H9 (cell line): ENCODE data around the gene STK25. TPM values are rescaled to one million over a fixed set of nuclear protein-coding genes. Genes with fewer than 3 reads are reported as not detected.

Experiments used
- DNase-seq: peaks from one replicate; pipeline ENCODE4 v3.0.0-alpha.2; 2017
- H2AFZ ChIP-seq: one replicate; pipeline ENCODE4 v1.6.1; 2013; ENCODE audit warnings: mild to moderate bottlenecking, low read length, control low read depth, moderate library complexity
- H2AK5ac ChIP-seq: 2 replicates; pipeline ENCODE4 v1.6.1; 2013; ENCODE audit warnings: low read length, control low read depth, mixed read lengths; ENCODE audit not compliant: insufficient read length
- H2BK120ac ChIP-seq: one replicate; pipeline ENCODE4 v1.6.1; 2013; ENCODE audit warnings: low read depth, mild to moderate bottlenecking, low read length, control low read depth, inconsistent platforms; ENCODE audit not compliant: poor library complexity, severe bottlenecking
- H2BK12ac ChIP-seq: 2 replicates; pipeline ENCODE4 v1.6.1; 2013; ENCODE audit warnings: low read length, control low read depth, mixed read lengths, low read depth; ENCODE audit not compliant: insufficient read length
- H2BK15ac ChIP-seq: 2 replicates; pipeline ENCODE4 v1.6.1; 2013; ENCODE audit warnings: low read depth, low read length, control low read depth
- H2BK20ac ChIP-seq: one replicate; pipeline ENCODE4 v1.6.1; 2013; ENCODE audit warnings: low read depth, mild to moderate bottlenecking, low read length, control low read depth, inconsistent platforms; ENCODE audit not compliant: poor library complexity, severe bottlenecking
- H2BK5ac ChIP-seq: 2 replicates; pipeline ENCODE4 v1.6.1; 2013; ENCODE audit warnings: low read length, control low read depth, mixed read lengths; ENCODE audit not compliant: insufficient read length
- H3K14ac ChIP-seq: 2 replicates; pipeline ENCODE4 v1.6.1; 2013; ENCODE audit warnings: low read length, control low read depth; ENCODE audit not compliant: insufficient read depth
- H3K18ac ChIP-seq: 2 replicates; pipeline ENCODE4 v1.6.1; 2013; ENCODE audit warnings: low read depth, mild to moderate bottlenecking, mixed read lengths, low read length, control low read depth; ENCODE audit not compliant: insufficient read length
- H3K23ac ChIP-seq: 2 replicates; pipeline ENCODE4 v1.6.1; 2013; ENCODE audit warnings: low read length, control low read depth, mixed read lengths, low read depth; ENCODE audit not compliant: insufficient read length
- H3K23me2 ChIP-seq: 2 replicates; pipeline ENCODE4 v1.6.1; 2013; ENCODE audit warnings: low read depth, mild to moderate bottlenecking, mixed read lengths, low read length, control low read depth; ENCODE audit not compliant: insufficient read length, poor library complexity, severe bottlenecking
- H3K27ac ChIP-seq: 2 replicates; pipeline ENCODE4 v1.5.1; 2013; ENCODE audit warnings: low read length, control low read depth, mixed read lengths, low read depth; ENCODE audit not compliant: insufficient read length
- H3K27me3 ChIP-seq: 2 replicates; pipeline ENCODE4 v1.6.1; 2013; ENCODE audit warnings: low read length, control low read depth, inconsistent platforms; ENCODE audit not compliant: insufficient read depth
- H3K4ac ChIP-seq: 2 replicates; pipeline ENCODE4 v1.6.1; 2013; ENCODE audit warnings: low read depth, mild to moderate bottlenecking, control low read depth, inconsistent platforms, low read length, moderate library complexity
- H3K4me1 ChIP-seq: 2 replicates; pipeline ENCODE4 v1.6.1; 2013; ENCODE audit warnings: low read length, control low read depth, inconsistent platforms; ENCODE audit not compliant: insufficient read depth
- H3K4me2 ChIP-seq: 2 replicates; pipeline ENCODE4 v1.6.1; 2013; ENCODE audit warnings: low read length, control low read depth, mixed read lengths; ENCODE audit not compliant: insufficient read length, insufficient read depth
- H3K56ac ChIP-seq: 2 replicates; pipeline ENCODE4 v1.6.1; 2013; ENCODE audit warnings: low read depth, mild to moderate bottlenecking, mixed read lengths, low read length, control low read depth; ENCODE audit not compliant: insufficient read length
- H3K79me1 ChIP-seq: 2 replicates; pipeline ENCODE4 v1.6.1; 2013; ENCODE audit warnings: low read depth, mild to moderate bottlenecking, moderate library complexity, low read length, control low read depth, inconsistent platforms; ENCODE audit not compliant: insufficient read depth, poor library complexity, severe bottlenecking
- H3K79me2 ChIP-seq: 2 replicates; pipeline ENCODE4 v1.6.1; 2013; ENCODE audit warnings: low read length, control low read depth, inconsistent platforms; ENCODE audit not compliant: insufficient read depth
- H3K9ac ChIP-seq: 2 replicates; pipeline ENCODE4 v1.6.1; 2013; ENCODE audit warnings: low read length, control low read depth, mixed read lengths; ENCODE audit not compliant: insufficient read length; ENCODE audit errors: extremely low read depth
- H3K9me3 ChIP-seq: one replicate; pipeline ENCODE4 v1.6.1; 2013; ENCODE audit warnings: low read depth, low read length, inconsistent platforms; ENCODE audit not compliant: control insufficient read depth
- H3T11ph ChIP-seq: one replicate; pipeline ENCODE4 v1.6.1; 2013; ENCODE audit warnings: mild to moderate bottlenecking, low read length, control low read depth, inconsistent platforms
- H4K20me1 ChIP-seq: one replicate; pipeline ENCODE4 v1.6.1; 2013; ENCODE audit not compliant: control insufficient read depth, insufficient read length, insufficient read depth
- H4K5ac ChIP-seq: 2 replicates; pipeline ENCODE4 v1.6.1; 2013; ENCODE audit warnings: low read depth, mild to moderate bottlenecking, mixed read lengths, low read length, control low read depth; ENCODE audit not compliant: insufficient read length
- H4K8ac ChIP-seq: replicated peaks from 2 replicates; pipeline ENCODE4 v1.6.1; 2013; ENCODE audit warnings: low read length, control low read depth, mixed read lengths, low read depth; ENCODE audit not compliant: insufficient read length
- H4K91ac ChIP-seq: 2 replicates; pipeline ENCODE4 v1.6.1; 2013; ENCODE audit warnings: low read depth, mild to moderate bottlenecking, moderate library complexity, mixed read lengths, low read length, control low read depth; ENCODE audit not compliant: insufficient read length
- H3K27ac Mint-ChIP-seq, 3 experiments: 2 replicates in 2 of 3; 3 replicates in 1 of 3; pipeline ENCODE4 v1.8.0; 2020 to 2021; ENCODE audit warnings: mixed read lengths in 3 of 3, mild to moderate bottlenecking in 1 of 3, moderate library complexity in 1 of 3
- H3K27me3 Mint-ChIP-seq: 2 replicates; pipeline ENCODE4 v1.8.0; 2021; ENCODE audit warnings: low read depth, mild to moderate bottlenecking, moderate library complexity, mixed read lengths
- H3K36me3 Mint-ChIP-seq, 3 experiments: 2 replicates in 2 of 3; 3 replicates in 1 of 3; pipeline ENCODE4 v1.8.0; 2020 to 2021; ENCODE audit warnings: low read depth in 3 of 3, mixed read lengths in 3 of 3; ENCODE audit not compliant: insufficient read depth in 1 of 3
- H3K4me1 Mint-ChIP-seq, 2 experiments: 2 replicates each; pipeline ENCODE4 v1.8.0; 2020; ENCODE audit warnings: mixed read lengths in 2 of 2
- H3K4me3 Mint-ChIP-seq, 2 experiments: 2 replicates in 1 of 2; 3 replicates in 1 of 2; pipeline ENCODE4 v1.8.0; 2020 to 2021; ENCODE audit warnings: mild to moderate bottlenecking in 2 of 2, mixed read lengths in 2 of 2, moderate library complexity in 1 of 2
- H3K9me3 Mint-ChIP-seq, 2 experiments: 2 replicates in 1 of 2; 3 replicates in 1 of 2; pipeline ENCODE4 v1.8.0; 2020; ENCODE audit warnings: mild to moderate bottlenecking in 2 of 2, mixed read lengths in 2 of 2, moderate library complexity in 1 of 2
- CTCF ChIP-seq: fragments of 200-600 bp; sonication (generic); conservative IDR thresholded peaks from 3 replicates; pipeline ENCODE4 v1.8.0; 2021; ENCODE audit warnings: antibody characterized with exemption, mild to moderate bottlenecking
- WGBS: extraction: QIAGEN DNeasy Blood & Tissue Kit; methylation state at CpG from one replicate; pipeline ENCODE4 v1.1.7; 2013; ENCODE audit warnings: missing lambda C conversion rate, low lambda C conversion rate, mixed read lengths; ENCODE audit not compliant: insufficient read length; ENCODE audit errors: extremely low coverage; 5-methylcytosine and 5-hydroxymethylcytosine counted together
- total RNA-seq: library from RNA; stranded (reverse); gene quantifications from 2 replicates; pipeline ENCODE4 v1.2.1, GENCODE V29; 2021

STK25 gene
- total RNA-seq, 1 experiment from 2014 or later, result 189 TPM

GRCh38 chr2:241503776-241504392 lies 4.5 kb downstream of the STK25 start:
- no peak overlapping the region for H2BK15ac ChIP-seq
- no peak overlapping the region for H4K91ac ChIP-seq
- H3K9ac ChIP-seq, result no peak overlapping the region
- no peak overlapping the region for H2AK5ac ChIP-seq
- H3K4me2 ChIP-seq, result no peak overlapping the region
- H3K4me1 ChIP-seq, result peaks cover 2% of the 10 kb centered on the region; the same call in 1 of the 2 replicates
- H2BK12ac ChIP-seq, result no peak overlapping the region
- H3K27me3 ChIP-seq, result no peaks in the 10 kb centered on the region
- H3K9me3 Mint-ChIP-seq, result no peaks in the 10 kb centered on the region
- peaks cover 16 to 22% of the 10 kb centered on the region in 2 experiments for H3K4me1 Mint-ChIP-seq
- H3K79me2 ChIP-seq, result peaks cover 16% of the 10 kb centered on the region; the same call in 1 of the 2 replicates
- H3K4ac ChIP-seq, result no peak overlapping the region
- no peaks in the 10 kb centered on the region for H3K27me3 Mint-ChIP-seq
- no peak overlapping the region for H3K23ac ChIP-seq
- peaks cover 13% of the 10 kb centered on the region for H3K23me2 ChIP-seq
- H3K18ac ChIP-seq, result no peak overlapping the region
- DNase-seq, result no peak
- no peak overlapping the region for H3K56ac ChIP-seq
- H3K79me1 ChIP-seq, result peaks cover 13% of the 10 kb centered on the region
- H2BK20ac ChIP-seq, result no peak overlapping the region
- WGBS, result no CpG with 5 or more reads among the region's 12 CpGs
- H3K27ac ChIP-seq, result no peak overlapping the region
- no peak overlapping the region for H3K27ac Mint-ChIP-seq
- no peak overlapping the region for H3T11ph ChIP-seq
- H4K8ac ChIP-seq, result no peak overlapping the region
- peaks cover 10 to 38% (median 29%) of the 10 kb centered on the region in 3 experiments for H3K36me3 Mint-ChIP-seq
- H2AFZ ChIP-seq, result no peak overlapping the region
- no peak for TF ChIP-seq CTCF
- no peak overlapping the region for H2BK120ac ChIP-seq
- H2BK5ac ChIP-seq, result no peak overlapping the region
- no peak overlapping the region for H4K5ac ChIP-seq
- no peak overlapping the region for H3K4me3 Mint-ChIP-seq
- no peaks in the 10 kb centered on the region for H3K9me3 ChIP-seq
- H3K14ac ChIP-seq, result no peak overlapping the region
- no peaks in the 10 kb centered on the region for H4K20me1 ChIP-seq
